Gastroesophageal sphincter (tissue), 4 donors: ENCODE measurements around the gene HPCAL1. TPM values are rescaled to one million over a fixed set of nuclear protein-coding genes. Genes with fewer than 3 reads are reported as not detected.

Source experiments
- ATAC-seq: fragments of 150-250 bp; one replicate; pipeline ENCODE4 v1.9.1; 2016; ENCODE audit warnings: mild to moderate bottlenecking, moderate library complexity
- H3K27ac ChIP-seq, 4 donors: fragments of 200-600 bp; sonication (generic) in 3 of 4; 1 replicate in 3 of 4; 2 replicates in 1 of 4; pipeline ENCODE4 v1.5.1; 2016 to 2019
- H3K27me3 ChIP-seq: fragments of 200-600 bp; sonication (generic); one replicate; pipeline ENCODE4 v1.5.1; 2019
- H3K36me3 ChIP-seq, 2 donors: fragments of 200-600 bp; sonication (generic); one replicate each; pipeline ENCODE4 v1.5.1; 2019; ENCODE audit warnings: control low read depth in 1 of 2
- H3K4me1 ChIP-seq, 3 donors: fragments of 200-600 bp; sonication (generic); 1 replicate in 2 of 3; 2 replicates in 1 of 3; pipeline ENCODE4 v1.5.1; 2016 to 2019; ENCODE audit warnings: control low read depth in 2 of 3
- H3K4me3 ChIP-seq, 2 donors: fragments of 200-600 bp; sonication (generic); one replicate each; pipeline ENCODE4 v1.5.1; 2019; ENCODE audit warnings: mild to moderate bottlenecking in 1 of 2, moderate library complexity in 1 of 2
- H3K9me3 ChIP-seq, 3 donors: fragments of 200-600 bp; sonication (generic); one replicate each; pipeline ENCODE4 v1.5.1; 2017 to 2019; ENCODE audit warnings: control low read depth in 2 of 3
- EP300 ChIP-seq: sonication (generic); formaldehyde crosslinking; IDR thresholded peaks from one replicate; pipeline ENCODE4 v1.6.1; 2017; ENCODE audit warnings: antibody characterized with exemption, mild to moderate bottlenecking
- POLR2A ChIP-seq, 2 donors: fragments of 450-650 bp; IDR thresholded peaks; one replicate each; pipeline ENCODE4 v1.6.1; 2017; ENCODE audit warnings: antibody characterized with exemption in 2 of 2, mild to moderate bottlenecking in 2 of 2, moderate library complexity in 1 of 2
- POLR2AphosphoS5 ChIP-seq: sonication (generic); formaldehyde crosslinking; IDR thresholded peaks from one replicate; pipeline ENCODE4 v1.6.1; 2017; ENCODE audit warnings: antibody characterized with exemption
- WGBS, 2 donors: methylation state at CpG; one replicate each; pipeline ENCODE4 v1.1.5; 2018; ENCODE audit warnings: low coverage in 1 of 2; 5-methylcytosine and 5-hydroxymethylcytosine counted together
- total RNA-seq, 4 donors: library from RNA; depleted of rRNA; stranded (reverse); fragments of >200 nt; gene quantifications; one replicate each; pipeline ENCODE4 v1.1.0, GENCODE V29; 2016
- TF ChIP-seq, protein P1 (sequence below), 4 experiments: fragments of 200-600 bp in 2 of 4; fragments of 450-650 bp in 2 of 4; sonication (generic) in 1 of 4; IDR thresholded peaks; one replicate each; pipeline ENCODE4 v1.5.1; 2017 to 2019; ENCODE audit warnings: antibody characterized with exemption in 4 of 4, mild to moderate bottlenecking in 2 of 4, moderate library complexity in 2 of 4

Gene HPCAL1
- total RNA-seq, 4 donors from 2014 or later, result 17.0 to 42.1 (median 29.8) TPM

DNA sequence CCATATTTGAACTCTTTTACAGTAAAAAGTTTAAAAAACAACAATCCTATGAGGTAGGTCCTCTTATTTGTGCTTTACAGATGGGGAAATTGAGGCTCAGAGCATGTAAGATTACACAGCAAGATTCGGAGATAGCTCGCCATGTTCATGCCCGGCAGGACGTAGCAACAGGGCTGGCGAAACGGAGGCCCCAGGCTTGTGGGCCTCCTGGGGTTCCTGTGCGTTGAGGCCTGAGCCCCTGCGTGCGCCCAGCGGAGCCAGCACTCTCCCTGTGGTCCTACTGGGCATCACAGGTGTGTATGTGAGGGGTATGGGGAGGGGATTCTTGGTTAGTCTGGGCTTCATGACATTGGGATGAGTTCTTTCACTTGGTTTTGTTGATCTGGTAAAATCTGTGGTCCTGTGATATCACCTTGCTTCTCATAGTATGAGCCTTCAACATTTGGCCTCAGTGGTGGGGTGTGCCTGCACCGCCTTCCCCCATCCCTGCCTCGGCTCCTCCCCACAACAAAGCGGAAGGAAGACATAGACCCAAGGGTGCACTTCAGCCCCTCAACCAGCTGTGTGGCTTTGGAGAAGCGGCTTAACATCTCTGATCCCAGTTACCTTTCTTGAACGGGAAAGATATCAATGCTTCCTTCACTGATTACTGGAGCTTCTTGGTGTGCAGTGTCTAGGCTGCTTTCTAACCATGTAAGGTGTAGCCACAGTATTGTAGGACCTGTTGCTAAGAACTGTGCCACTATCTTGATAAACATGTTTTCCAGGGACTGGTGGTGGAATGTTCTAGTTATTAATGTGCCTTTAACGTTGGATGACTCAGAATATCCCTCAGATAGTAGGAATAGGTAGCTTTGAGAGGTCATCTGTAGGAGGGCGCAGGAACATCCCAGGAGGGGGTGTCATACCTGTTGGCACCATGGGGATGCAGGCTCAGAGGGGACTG, 37.2 kb downstream of the HPCAL1 start:
- ATAC-seq, result no peak
- H3K36me3 ChIP-seq, result peaks cover 0 to 3% of the 10 kb centered on the region in 2 donors
- peaks cover 0 to 7% (median 0%) of the 10 kb centered on the region in 3 donors for H3K9me3 ChIP-seq
- no peak overlapping the region for H3K27ac ChIP-seq
- 89 to 91% methylated on average over 7 to 10 of the region's 17 CpGs for WGBS, 2 donors
- TF ChIP-seq EP300 (no peak), POLR2A (IDR thresholded peaks at IDR 0.05) (no peak), POLR2AphosphoS5 (no peak)
- TF ChIP-seq, protein P1, sequence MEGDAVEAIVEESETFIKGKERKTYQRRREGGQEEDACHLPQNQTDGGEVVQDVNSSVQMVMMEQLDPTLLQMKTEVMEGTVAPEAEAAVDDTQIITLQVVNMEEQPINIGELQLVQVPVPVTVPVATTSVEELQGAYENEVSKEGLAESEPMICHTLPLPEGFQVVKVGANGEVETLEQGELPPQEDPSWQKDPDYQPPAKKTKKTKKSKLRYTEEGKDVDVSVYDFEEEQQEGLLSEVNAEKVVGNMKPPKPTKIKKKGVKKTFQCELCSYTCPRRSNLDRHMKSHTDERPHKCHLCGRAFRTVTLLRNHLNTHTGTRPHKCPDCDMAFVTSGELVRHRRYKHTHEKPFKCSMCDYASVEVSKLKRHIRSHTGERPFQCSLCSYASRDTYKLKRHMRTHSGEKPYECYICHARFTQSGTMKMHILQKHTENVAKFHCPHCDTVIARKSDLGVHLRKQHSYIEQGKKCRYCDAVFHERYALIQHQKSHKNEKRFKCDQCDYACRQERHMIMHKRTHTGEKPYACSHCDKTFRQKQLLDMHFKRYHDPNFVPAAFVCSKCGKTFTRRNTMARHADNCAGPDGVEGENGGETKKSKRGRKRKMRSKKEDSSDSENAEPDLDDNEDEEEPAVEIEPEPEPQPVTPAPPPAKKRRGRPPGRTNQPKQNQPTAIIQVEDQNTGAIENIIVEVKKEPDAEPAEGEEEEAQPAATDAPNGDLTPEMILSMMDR (IDR thresholded peaks at IDR 0.05), result no peak
- H3K4me1 ChIP-seq, result no peaks in the 10 kb centered on the region
- no peak overlapping the region for H3K4me3 ChIP-seq
- H3K27me3 ChIP-seq, result no peaks in the 10 kb centered on the region

DNA sequence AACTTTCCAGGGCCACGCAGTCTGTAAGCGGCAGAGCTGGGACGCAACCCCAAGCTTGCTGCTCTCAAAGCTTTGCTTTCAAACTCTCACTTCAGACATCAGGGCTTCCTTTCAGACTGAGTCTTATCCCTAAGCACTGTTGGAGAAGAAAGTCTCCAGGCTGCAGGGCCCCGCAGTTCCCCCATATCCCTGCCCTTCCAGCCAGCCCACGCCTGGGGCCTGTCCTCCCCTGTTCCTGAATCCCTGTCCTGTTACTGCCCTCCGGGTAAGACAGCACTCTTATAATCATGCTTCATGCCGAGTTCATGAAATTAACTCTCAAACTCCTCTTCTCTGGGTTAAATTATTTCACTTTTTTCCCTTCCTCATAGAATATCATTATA, 37.9 kb downstream of the HPCAL1 start:
- Histone ChIP-seq H3K9me3 (no peaks in the 10 kb centered on the region), H3K27ac (no peak overlapping the region), H3K4me3 (no peak overlapping the region), H3K4me1 (no peaks in the 10 kb centered on the region), H3K36me3 (no peaks in the 10 kb centered on the region), H3K27me3 (no peaks in the 10 kb centered on the region)
- TF ChIP-seq EP300 (no peak), POLR2AphosphoS5 (no peak), POLR2A (IDR thresholded peaks at IDR 0.05) (no peak)
- TF ChIP-seq, protein P1 (IDR thresholded peaks at IDR 0.05), result no peak
- 52 to 61% methylated on average over 4 to 5 of the region's 7 CpGs for WGBS, 2 donors
- ATAC-seq, result no peak

DNA sequence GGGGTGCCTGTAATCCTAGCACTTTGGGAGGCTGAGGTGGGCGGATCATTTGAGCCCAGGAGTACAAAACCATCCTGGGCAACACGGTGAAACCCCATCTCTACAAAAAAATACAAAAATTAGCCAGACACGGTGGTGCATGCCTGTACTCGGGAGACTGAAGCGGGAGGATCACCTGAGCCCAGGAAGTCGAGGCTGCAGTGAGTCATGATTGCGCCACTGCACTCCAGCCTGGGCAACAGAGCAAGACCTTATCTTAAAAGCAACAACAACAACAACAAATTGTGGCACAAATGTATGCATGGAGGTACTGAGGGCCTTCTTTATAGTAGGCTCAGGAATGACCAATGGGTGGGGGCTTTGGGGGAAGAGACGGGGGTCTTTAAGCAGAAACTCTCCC, 38.5 kb downstream of the HPCAL1 start:
- peaks cover 0 to 5% (median 0%) of the 10 kb centered on the region in 3 donors for H3K4me1 ChIP-seq
- no peak overlapping the region for H3K4me3 ChIP-seq
- H3K36me3 ChIP-seq, result no peaks in the 10 kb centered on the region
- TF ChIP-seq POLR2AphosphoS5 (no peak), POLR2A (IDR thresholded peaks at IDR 0.05) (no peak), EP300 (no peak)
- TF ChIP-seq, protein P1 (IDR thresholded peaks at IDR 0.05), result no peak
- no peaks in the 10 kb centered on the region for H3K9me3 ChIP-seq
- no peak for ATAC-seq
- H3K27ac ChIP-seq, result no peak overlapping the region
- 82 to 86% methylated on average over 6 to 7 of the region's 8 CpGs for WGBS, 2 donors
- H3K27me3 ChIP-seq, result no peaks in the 10 kb centered on the region

DNA sequence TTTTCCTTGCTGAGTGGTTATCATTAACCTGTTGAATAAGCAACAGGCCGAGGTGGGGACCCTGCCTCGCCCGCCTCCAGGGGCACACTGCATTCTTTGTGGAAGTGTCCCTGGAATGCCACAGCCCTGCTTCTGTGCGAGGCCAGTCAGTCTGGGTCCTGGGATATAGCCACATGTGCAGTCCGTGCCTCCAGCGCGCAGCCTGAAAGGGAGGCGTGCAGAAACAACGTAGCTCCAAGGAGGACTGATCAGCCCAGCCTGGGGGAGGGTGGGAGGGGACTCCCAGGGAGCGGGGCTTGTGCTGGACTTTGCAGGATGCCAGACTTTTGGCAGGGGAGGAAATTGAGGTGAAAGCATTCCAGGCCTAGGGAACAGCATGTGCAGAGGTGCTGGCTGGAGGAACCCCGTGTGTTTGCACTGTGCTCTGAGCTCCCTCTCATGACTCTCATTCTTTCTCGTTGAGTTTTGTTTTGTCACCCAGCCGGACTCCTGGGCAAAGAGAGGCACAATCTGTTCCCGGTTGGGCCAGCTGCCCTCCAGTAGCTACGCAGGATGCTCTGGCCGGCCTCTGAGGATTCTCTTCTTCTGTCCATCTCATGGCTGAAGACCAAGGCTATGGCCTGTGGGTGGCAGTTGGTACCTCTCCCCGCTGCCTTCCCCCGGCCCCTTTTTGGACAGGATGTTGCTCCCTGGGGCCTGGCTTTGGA, 39.7 kb downstream of the HPCAL1 start:
- H3K36me3 ChIP-seq, result no peaks in the 10 kb centered on the region
- ATAC-seq, result no peak
- H3K4me1 ChIP-seq, result peaks cover 0 to 15% (median 3%) of the 10 kb centered on the region in 3 donors
- TF ChIP-seq, protein P1 (IDR thresholded peaks at IDR 0.05), result no peak
- TF ChIP-seq POLR2AphosphoS5 (no peak), POLR2A (IDR thresholded peaks at IDR 0.05) (no peak), EP300 (no peak)
- no peaks in the 10 kb centered on the region for H3K9me3 ChIP-seq
- H3K27ac ChIP-seq, result no peak overlapping the region
- 74 to 87% methylated on average over 7 to 12 of the region's 18 CpGs for WGBS, 2 donors
- H3K27me3 ChIP-seq, result no peaks in the 10 kb centered on the region
- H3K4me3 ChIP-seq, result no peak overlapping the region
